HG02870 (cell line): ENCODE results near the gene KIF17.

Source experiments
- ATAC-seq: cut with Tn5 transposase; IDR thresholded peaks from one replicate; pipeline ENCODE4 v1.9.1; 2021; ENCODE audit warnings: mild to moderate bottlenecking, moderate library complexity; ENCODE audit not compliant: unreplicated experiment

The KIF17 gene

GRCh38 chr1:20632386-20632785, 85.4 kb downstream of the KIF17 start:
- no peak for ATAC-seq

DNA sequence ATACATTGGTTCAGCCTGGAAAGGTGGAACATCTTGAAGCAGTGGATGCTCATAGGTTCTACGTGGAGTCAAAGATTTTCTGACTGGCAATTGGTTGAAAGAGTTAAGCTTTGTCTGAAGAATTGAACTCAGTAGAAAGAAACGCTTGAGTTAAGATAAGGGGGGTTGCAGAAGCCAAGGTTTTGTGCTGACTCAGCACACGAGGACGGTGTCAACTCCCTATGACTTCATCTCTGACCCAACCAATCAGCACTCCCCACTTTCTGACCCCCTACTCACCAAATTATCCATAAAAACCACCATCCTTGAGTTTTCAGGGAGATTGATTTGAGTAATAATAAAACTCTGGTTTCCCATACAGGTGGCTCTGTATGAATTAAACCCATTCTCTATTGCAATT, 87.1 kb downstream of the KIF17 start:
- no peak for ATAC-seq

- ATAC-seq, result no peak
Measured at GRCh38 chr1:20626524-20626923, 91.3 kb downstream of the KIF17 start.

DNA sequence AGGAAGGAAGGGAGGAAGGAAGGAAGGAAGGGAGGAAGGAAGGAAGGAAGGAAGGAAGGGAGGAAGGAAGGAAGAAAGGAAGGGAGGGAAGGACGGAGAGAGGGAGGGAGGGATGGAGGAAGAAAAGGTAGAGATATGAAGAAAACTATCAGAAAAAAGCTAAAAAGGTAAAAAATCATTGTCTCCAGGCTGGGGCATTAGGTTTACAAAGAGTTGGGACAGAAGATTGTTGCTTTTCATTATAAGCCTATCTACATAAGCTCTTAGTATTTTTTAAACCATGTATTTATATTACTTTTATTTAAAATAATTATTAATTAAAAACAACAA, 91.7 kb downstream of the KIF17 start:
- no peak for ATAC-seq

DNA sequence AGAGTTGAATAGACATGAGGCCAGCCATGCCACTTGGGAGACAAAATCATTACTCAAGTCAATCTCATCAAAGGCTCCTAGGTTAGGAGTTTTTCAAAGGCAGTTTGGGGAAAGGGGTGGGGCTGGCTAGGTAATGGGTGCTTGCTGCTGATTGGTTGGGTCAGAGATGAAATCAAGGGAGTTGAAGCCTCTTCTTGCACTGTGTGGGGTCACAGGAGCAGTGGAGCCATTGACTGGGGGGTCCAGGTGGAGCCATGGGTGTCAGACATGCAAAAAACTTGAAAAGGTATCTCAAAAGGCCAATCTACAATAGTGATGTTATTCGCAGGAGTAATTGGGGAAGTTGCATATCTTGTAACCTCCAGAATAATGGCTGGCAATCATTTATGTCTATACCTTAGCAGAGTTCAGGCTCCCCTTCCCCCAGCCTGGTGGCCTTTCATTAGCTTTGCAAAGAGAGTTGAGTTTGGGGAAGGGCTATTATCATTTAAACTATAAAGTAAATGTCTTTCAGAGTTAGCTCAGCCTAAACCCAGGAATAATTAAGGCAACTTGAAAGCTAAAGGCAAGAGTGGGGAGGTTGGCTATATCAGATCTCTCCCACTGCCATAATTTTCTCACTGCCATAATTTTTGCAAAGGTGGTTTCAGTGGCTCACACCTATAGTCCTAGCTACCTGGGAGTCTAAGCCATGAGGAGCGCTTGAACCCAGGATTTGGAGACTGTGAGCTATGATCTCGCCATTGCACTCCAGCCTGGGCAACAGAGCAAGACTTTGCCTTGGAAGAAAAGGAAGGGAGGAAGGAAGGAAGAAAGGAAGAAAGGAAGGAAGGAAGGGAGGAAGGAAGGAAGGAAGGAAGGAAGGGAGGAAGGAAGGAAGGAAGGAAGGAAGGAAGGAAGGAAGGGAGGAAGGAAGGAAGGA, 92.4 kb downstream of the KIF17 start:
- ATAC-seq, result no peak

DNA sequence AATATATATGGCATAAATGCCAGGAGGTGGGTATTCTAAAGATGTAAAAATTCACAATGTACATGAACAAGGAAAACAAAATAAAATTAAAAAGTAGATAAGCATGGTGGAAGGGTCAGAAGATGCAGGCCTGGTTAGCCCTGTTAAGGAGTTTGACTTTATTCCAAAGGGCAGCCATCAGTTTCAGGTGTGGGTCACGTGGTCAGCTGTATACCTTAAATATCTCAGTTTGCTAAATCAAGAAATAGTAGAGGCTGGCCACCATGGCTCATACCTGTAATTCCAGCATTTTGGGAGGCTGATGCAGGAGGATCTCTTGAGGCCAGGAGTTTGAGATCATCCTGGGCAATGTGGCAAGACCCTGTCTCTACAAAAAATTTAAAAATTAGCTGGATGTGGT, 93.1 kb downstream of the KIF17 start:
- no peak for ATAC-seq

- no peak for ATAC-seq
Measured at GRCh38 chr1:20621012-20621411, 96.8 kb downstream of the KIF17 start.

GRCh38 chr1:20619999-20620398, 97.8 kb downstream of the KIF17 start:
- no peak for ATAC-seq

DNA sequence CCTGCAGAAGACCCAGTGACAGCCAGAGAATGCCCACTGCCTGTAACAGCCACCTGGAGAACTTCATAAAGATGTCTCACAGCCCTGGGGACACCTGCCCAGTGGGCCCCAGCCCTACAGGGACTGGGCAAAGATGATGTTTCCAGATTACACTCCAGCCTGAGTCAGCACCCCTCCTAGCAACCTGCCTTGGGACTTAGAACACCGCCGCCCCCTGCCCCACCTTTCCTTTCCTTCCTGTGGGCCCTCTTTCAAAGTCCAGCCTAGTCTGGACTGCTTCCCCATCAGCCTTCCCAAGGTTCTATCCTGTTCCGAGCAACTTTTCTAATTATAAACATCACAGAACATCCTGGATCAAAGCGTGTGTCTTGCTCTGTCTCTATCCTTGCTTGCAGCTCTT, 99.3 kb downstream of the KIF17 start:
- no peak for ATAC-seq

GRCh38 chr1:20616847-20617487, 100.8 kb downstream of the KIF17 start:
- no peak for ATAC-seq

DNA sequence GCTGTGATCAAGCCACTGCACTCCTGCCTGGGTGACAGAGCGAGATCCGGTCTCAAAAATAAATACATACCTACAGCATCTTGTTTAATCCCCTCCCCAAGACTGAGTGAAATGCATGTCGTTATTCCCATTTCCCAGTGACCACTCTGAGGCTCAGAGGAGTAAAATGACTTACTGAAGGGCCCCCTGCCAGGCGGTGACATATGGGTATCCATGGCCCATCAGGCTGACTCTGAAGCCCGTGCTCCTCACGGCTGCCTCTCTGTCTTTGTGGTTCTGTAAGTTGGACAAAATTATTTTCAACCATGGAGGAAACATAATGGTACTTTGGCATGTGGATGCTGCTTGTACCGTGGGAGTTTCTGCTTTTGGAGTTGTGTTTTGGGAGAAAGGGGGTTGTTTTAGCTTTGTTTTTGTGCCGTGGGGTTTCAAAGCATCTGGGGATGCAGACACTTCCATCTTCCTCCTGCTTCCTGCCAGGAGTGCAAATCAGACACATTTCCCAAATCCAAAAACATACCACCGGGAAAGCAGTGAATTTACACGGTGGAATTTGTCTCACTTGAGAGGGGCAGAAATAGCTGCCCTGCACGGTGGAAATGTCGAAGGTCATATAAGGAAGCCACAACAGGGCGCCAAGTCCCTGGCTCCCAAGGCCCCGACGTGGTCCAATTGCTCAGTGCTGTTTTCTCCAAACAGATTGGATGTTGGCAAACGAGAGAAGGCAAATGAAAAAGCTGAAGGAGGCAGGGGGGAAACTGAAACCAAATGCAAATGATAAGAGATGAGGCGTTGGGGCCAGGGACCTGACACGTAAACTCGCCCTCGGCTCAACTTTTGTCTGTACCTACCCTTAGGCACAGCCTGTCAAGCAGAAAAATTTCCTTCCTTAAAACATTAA, 101.6 kb downstream of the KIF17 start:
- ATAC-seq, result no peak

- no peak for ATAC-seq
Measured at GRCh38 chr1:20614131-20614579, 103.7 kb downstream of the KIF17 start.
